SK-N-SH treated with all-trans-retinoic acid at 6 μM for 48 hours (cell line): ENCODE results near the gene MAP3K6.

ENCODE experiments used
- ARNTL ChIP-seq: fragments of 450-650 bp; formaldehyde crosslinking; IDR thresholded peaks from 2 replicates; pipeline ENCODE4 v1.5.0; 2020; ENCODE audit warnings: low read depth, mild to moderate bottlenecking, moderate library complexity, borderline replicate concordance
- BACH2 ChIP-seq: fragments of 250-450 bp; sonication (Bioruptor Pico); IDR thresholded peaks from 2 replicates; pipeline ENCODE4 v1.9.0; 2021; ENCODE audit warnings: mild to moderate bottlenecking, borderline replicate concordance
- CSDC2 ChIP-seq: fragments of 250-450 bp; sonication (Bioruptor Pico); IDR thresholded peaks from 2 replicates; pipeline ENCODE4 v1.5.0; 2020; ENCODE audit warnings: mild to moderate bottlenecking, moderate library complexity
- ESRRG ChIP-seq: fragments of 250-450 bp; sonication (Bioruptor Pico); IDR thresholded peaks from 2 replicates; pipeline ENCODE4 v1.6.1; 2021; ENCODE audit warnings: mild to moderate bottlenecking
- GLIS3 ChIP-seq: fragments of 250-450 bp; sonication (Bioruptor Pico); IDR thresholded peaks from 2 replicates; pipeline ENCODE4 v1.5.0; 2020; ENCODE audit warnings: mild to moderate bottlenecking, moderate library complexity
- PATZ1 ChIP-seq: fragments of 250-450 bp; sonication (Bioruptor Pico); IDR thresholded peaks from 2 replicates; pipeline ENCODE4 v1.8.0; 2020; ENCODE audit warnings: mild to moderate bottlenecking, moderate library complexity, borderline replicate concordance
- RARB ChIP-seq: fragments of 250-450 bp; sonication (Bioruptor Pico); IDR thresholded peaks from 2 replicates; pipeline ENCODE4 v1.8.0; 2021; ENCODE audit warnings: mild to moderate bottlenecking, moderate library complexity
- SNAI2 ChIP-seq: fragments of 250-450 bp; sonication (Bioruptor Pico); IDR thresholded peaks from 2 replicates; pipeline ENCODE4 v1.5.0; 2020; ENCODE audit warnings: mild to moderate bottlenecking, moderate library complexity
- TSHZ2 ChIP-seq: fragments of 250-450 bp; sonication (Bioruptor Pico); IDR thresholded peaks from 2 replicates; pipeline ENCODE4 v1.5.0; 2020; ENCODE audit warnings: mild to moderate bottlenecking, moderate library complexity
- ZFP30 ChIP-seq: fragments of 450-650 bp; formaldehyde crosslinking; IDR thresholded peaks from 2 replicates; pipeline ENCODE4 v1.5.0; 2022; ENCODE audit warnings: mild to moderate bottlenecking, moderate library complexity
- ZNF565 ChIP-seq: fragments of 450-650 bp; formaldehyde crosslinking; conservative IDR thresholded peaks from 2 replicates; pipeline ENCODE4 v1.5.0; 2020; ENCODE audit warnings: low read depth, mild to moderate bottlenecking, moderate library complexity
- TF ChIP-seq, protein P1 (sequence below): fragments of 250-450 bp; sonication (Bioruptor Pico); IDR thresholded peaks from 2 replicates; pipeline ENCODE4 v1.5.1; 2020; ENCODE audit warnings: low read depth, mild to moderate bottlenecking, moderate library complexity
- TF ChIP-seq, protein P2 (sequence below): fragments of 250-450 bp; sonication (Bioruptor Pico); IDR thresholded peaks from 2 replicates; pipeline ENCODE4 v1.5.1; 2021; ENCODE audit warnings: mild to moderate bottlenecking, moderate library complexity

GRCh38 chr1:27314169-27314568, 52.6 kb downstream of the MAP3K6 start:
- TF ChIP-seq GLIS3 (CRISPR knock-in tag) (no peak), CSDC2 (CRISPR knock-in tag) (no peak), ESRRG (no peak), RARB (CRISPR knock-in tag) (no peak), PATZ1 (CRISPR knock-in tag) (no peak), TSHZ2 (no peak), SNAI2 (CRISPR knock-in tag) (no peak), ARNTL (CRISPR knock-in tag) (no peak), BACH2 (no peak), ZFP30 (no peak), ZNF565 (CRISPR knock-in tag) (no peak)
- TF ChIP-seq, protein P1, sequence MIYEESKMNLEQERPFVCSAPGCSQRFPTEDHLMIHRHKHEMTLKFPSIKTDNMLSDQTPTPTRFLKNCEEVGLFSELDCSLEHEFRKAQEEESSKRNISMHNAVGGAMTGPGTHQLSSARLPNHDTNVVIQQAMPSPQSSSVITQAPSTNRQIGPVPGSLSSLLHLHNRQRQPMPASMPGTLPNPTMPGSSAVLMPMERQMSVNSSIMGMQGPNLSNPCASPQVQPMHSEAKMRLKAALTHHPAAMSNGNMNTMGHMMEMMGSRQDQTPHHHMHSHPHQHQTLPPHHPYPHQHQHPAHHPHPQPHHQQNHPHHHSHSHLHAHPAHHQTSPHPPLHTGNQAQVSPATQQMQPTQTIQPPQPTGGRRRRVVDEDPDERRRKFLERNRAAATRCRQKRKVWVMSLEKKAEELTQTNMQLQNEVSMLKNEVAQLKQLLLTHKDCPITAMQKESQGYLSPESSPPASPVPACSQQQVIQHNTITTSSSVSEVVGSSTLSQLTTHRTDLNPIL (CRISPR knock-in tag): no peak
- TF ChIP-seq, protein P2, sequence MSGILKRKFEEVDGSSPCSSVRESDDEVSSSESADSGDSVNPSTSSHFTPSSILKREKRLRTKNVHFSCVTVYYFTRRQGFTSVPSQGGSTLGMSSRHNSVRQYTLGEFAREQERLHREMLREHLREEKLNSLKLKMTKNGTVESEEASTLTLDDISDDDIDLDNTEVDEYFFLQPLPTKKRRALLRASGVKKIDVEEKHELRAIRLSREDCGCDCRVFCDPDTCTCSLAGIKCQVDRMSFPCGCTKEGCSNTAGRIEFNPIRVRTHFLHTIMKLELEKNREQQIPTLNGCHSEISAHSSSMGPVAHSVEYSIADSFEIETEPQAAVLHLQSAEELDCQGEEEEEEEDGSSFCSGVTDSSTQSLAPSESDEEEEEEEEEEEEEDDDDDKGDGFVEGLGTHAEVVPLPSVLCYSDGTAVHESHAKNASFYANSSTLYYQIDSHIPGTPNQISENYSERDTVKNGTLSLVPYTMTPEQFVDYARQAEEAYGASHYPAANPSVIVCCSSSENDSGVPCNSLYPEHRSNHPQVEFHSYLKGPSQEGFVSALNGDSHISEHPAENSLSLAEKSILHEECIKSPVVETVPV (CRISPR knock-in tag): no peak
